ENCODE data around the gene GNB5. TPM values are rescaled to one million over a fixed set of nuclear protein-coding genes. Genes with fewer than 3 reads are reported as not detected.

Gene GNB5
- total and polyA plus RNA-seq, 2 of the 13 experiments (the other 11 are each of a cell fraction or from before 2014, with no cell fraction given) = 13.7 to 14.4 TPM

- TF ChIP-seq GMEB1 (CRISPR knock-in tag; IDR thresholded peaks at IDR 0.05; ENCODE audit: borderline replicate concordance) (no peak), TFAP4 (IDR thresholded peaks at IDR 0.05; ENCODE audit: borderline replicate concordance, low read depth) (peak; percentile 74; the same call in 1 of the 2 replicates), ZNF292 (CRISPR knock-in tag; IDR thresholded peaks at IDR 0.05; ENCODE audit: borderline replicate concordance, low read depth) (peak; percentile 83; the same call in 1 of the 2 replicates), SRSF4 (IDR thresholded peaks at IDR 0.05; ENCODE audit: low read depth, low read length, poor library complexity, severe bottlenecking) (no peak), ZNF501 (CRISPR knock-in tag; IDR thresholded peaks at IDR 0.05) (no peak), ZNF446 (CRISPR knock-in tag; IDR thresholded peaks at IDR 0.05) (no peak), MAX (IDR thresholded peaks at IDR 0.05) (peak; percentile 26; the same call in 1 of the 2 replicates), BHLHE40 (IDR thresholded peaks at IDR 0.05; ENCODE audit: low read length) (peak; percentile 60; the same call in 1 of the 2 replicates), ZFP90 (CRISPR knock-in tag; IDR thresholded peaks at IDR 0.05; ENCODE audit: borderline replicate concordance) (peak; percentile 94; the same call in 1 of the 2 replicates), TFE3 (CRISPR knock-in tag; IDR thresholded peaks at IDR 0.05) (peak; percentile 98), ZBTB7A (CRISPR knock-in tag; IDR thresholded peaks at IDR 0.05) (no peak), EP300 (IDR thresholded peaks at IDR 0.05; ENCODE audit: low read depth in 2 of 2, low read length in 2 of 2) (peak in 1 of 2 experiments; percentile 17; a peak in 1 of 4 replicates), EP300 (CRISPR knock-in tag; IDR thresholded peaks at IDR 0.05; ENCODE audit: borderline replicate concordance) (no peak), YY1 (IDR thresholded peaks at IDR 0.05; ENCODE audit: insufficient read depth, insufficient replicate concordance, low read depth, low read length) (no peak), SOX6 (IDR thresholded peaks at IDR 0.05) (no peak), SOX6 (CRISPR knock-in tag; IDR thresholded peaks at IDR 0.05) (0 out of 2 replicates have a peak, but pooled peaks have one; percentile 10), JDP2 (CRISPR knock-in tag; IDR thresholded peaks at IDR 0.05; ENCODE audit: borderline replicate concordance) (no peak), FOXP4 (CRISPR knock-in tag; IDR thresholded peaks at IDR 0.05) (peak; percentile 41; the same call in 1 of the 2 replicates), ZNF3 (CRISPR knock-in tag; IDR thresholded peaks at IDR 0.05) (0 out of 2 replicates have a peak, but pooled peaks have one; percentile 56), ZNF644 (CRISPR knock-in tag; IDR thresholded peaks at IDR 0.05; ENCODE audit: low read depth) (peak; percentile 86), RBM22 (optimal IDR thresholded peaks at IDR 0.05; ENCODE audit: low read length) (no peak), HOXA3 (CRISPR knock-in tag; IDR thresholded peaks at IDR 0.05) (peak; percentile 47; the same call in 1 of the 2 replicates), HDAC2 (CRISPR knock-in tag; IDR thresholded peaks at IDR 0.05) (0 out of 2 replicates have a peak, but pooled peaks have one; percentile 32), HDAC1 (CRISPR knock-in tag; IDR thresholded peaks at IDR 0.05) (0 out of 2 replicates have a peak, but pooled peaks have one; percentile 36)
These were observed 119.6 kb downstream of the GNB5 start (continued) for GRCh38 chr15:52071570-52071969.

Measured in HepG2 (cell line).